A549 (cell line): Measurements from ENCODE around the gene TMEM125.

Experiments
- CTCF ChIP-seq: fragments of >200 bp; sonication (Bioruptor Twin); formaldehyde crosslinking; IDR thresholded peaks from 3 replicates; pipeline ENCODE4 v1.5.1; 2016
- EP300 ChIP-seq, 2 experiments: fragments of >200 bp; sonication (Bioruptor Twin); formaldehyde crosslinking; IDR thresholded peaks; 2 replicates in 1 of 2; 3 replicates in 1 of 2; pipeline ENCODE4 v1.6.1; 2016 to 2017
- MAX ChIP-seq: IDR thresholded peaks from 2 replicates; pipeline ENCODE4 v1.6.1; 2012
- PHF8 ChIP-seq: fragments of 200-600 bp; sonication (generic); IDR thresholded peaks from 2 replicates; pipeline ENCODE4 v1.6.1; 2016; ENCODE audit warnings: low read depth, mild to moderate bottlenecking, antibody characterized with exemption, moderate library complexity, borderline replicate concordance
- POLR2A ChIP-seq: IDR thresholded peaks from 2 replicates; pipeline ENCODE4 v1.6.1; 2012; ENCODE audit warnings: mild to moderate bottlenecking, low read length
- ZSCAN20 ChIP-seq: fragments of 250-450 bp; sonication (Bioruptor Pico); IDR thresholded peaks from 2 replicates; pipeline ENCODE4 v1.8.0; 2022; ENCODE audit warnings: mild to moderate bottlenecking, moderate library complexity

- TF ChIP-seq EP300 (IDR thresholded peaks at IDR 0.05) (no peak), CTCF (no peak), ZSCAN20 (CRISPR knock-in tag) (no peak), PHF8 (no peak), POLR2A (no peak), MAX (no peak)
These were observed 25.0 kb downstream of the TMEM125 start for GRCh38 chr1:43294761-43295160.
